ENCODE measurements around the gene ABCA3.

Gene ABCA3

GRCh38 chr16:2308089-2308962, 32.2 kb downstream of the ABCA3 start:
- no peaks in the 10 kb centered on the region for H3K9me3 ChIP-seq
- H3K27me3 ChIP-seq = no peaks in the 10 kb centered on the region
- H3K4me3 ChIP-seq = no peak overlapping the region
- DNase-seq = no peak
- H3K36me3 ChIP-seq = peaks cover 8 to 43% (median 29%) of the 10 kb centered on the region in 3 donors
- no peaks in the 10 kb centered on the region for H3K4me1 ChIP-seq
- TF ChIP-seq CTCF (IDR thresholded peaks at IDR 0.05) = no peak
- intact Hi-C loops (cut with DNase I; ENCODE audit: low total_unique reads) = no loop called here
- H3K27ac ChIP-seq = no peak overlapping the region

GRCh38 chr16:2299915-2300192, 40.7 kb downstream of the ABCA3 start:
- Histone ChIP-seq H3K4me3 (no peak overlapping the region), H3K36me3 (peaks cover 16 to 66% (median 49%) of the 10 kb centered on the region in 3 donors), H3K4me1 (no peaks in the 10 kb centered on the region), H3K9me3 (no peaks in the 10 kb centered on the region), H3K27me3 (no peaks in the 10 kb centered on the region), H3K27ac (no peak overlapping the region)
- intact Hi-C loops (cut with DNase I; ENCODE audit: low total_unique reads) = no loop called here
- DNase-seq = no peak
- TF ChIP-seq CTCF (IDR thresholded peaks at IDR 0.05) = no peak

- Histone ChIP-seq H3K27me3 (no peaks in the 10 kb centered on the region), H3K4me1 (no peaks in the 10 kb centered on the region), H3K27ac (no peak overlapping the region), H3K36me3 (peaks cover 19 to 69% (median 54%) of the 10 kb centered on the region in 3 donors), H3K4me3 (no peak overlapping the region), H3K9me3 (no peaks in the 10 kb centered on the region)
- intact Hi-C loops (cut with DNase I; ENCODE audit: low total_unique reads) = no loop called here
- TF ChIP-seq CTCF (IDR thresholded peaks at IDR 0.05) = no peak
- DNase-seq = no peak
Measured at GRCh38 chr16:2299121-2299914, 41.2 kb downstream of the ABCA3 start.

GRCh38 chr16:2298621-2299020, 41.9 kb downstream of the ABCA3 start:
- DNase-seq = no peak
- H3K36me3 ChIP-seq = peaks cover 14 to 70% (median 51%) of the 10 kb centered on the region in 3 donors
- H3K27ac ChIP-seq = no peak overlapping the region
- no peaks in the 10 kb centered on the region for H3K27me3 ChIP-seq
- no peak for TF ChIP-seq CTCF (IDR thresholded peaks at IDR 0.05)
- intact Hi-C loops (cut with DNase I; ENCODE audit: low total_unique reads) = no loop called here
- no peak overlapping the region for H3K4me3 ChIP-seq
- H3K9me3 ChIP-seq = no peaks in the 10 kb centered on the region
- H3K4me1 ChIP-seq = no peaks in the 10 kb centered on the region

GRCh38 chr16:2297506-2297860, 43.0 kb downstream of the ABCA3 start:
- DNase-seq = no peak
- TF ChIP-seq CTCF (IDR thresholded peaks at IDR 0.05) = no peak
- no peaks in the 10 kb centered on the region for H3K9me3 ChIP-seq
- H3K27ac ChIP-seq = no peak overlapping the region
- peaks cover 11 to 77% (median 49%) of the 10 kb centered on the region in 3 donors for H3K36me3 ChIP-seq
- intact Hi-C loops (cut with DNase I; ENCODE audit: low total_unique reads) = no loop called here
- H3K27me3 ChIP-seq = no peaks in the 10 kb centered on the region
- no peak overlapping the region for H3K4me3 ChIP-seq
- no peaks in the 10 kb centered on the region for H3K4me1 ChIP-seq

All from tibial artery (tissue), 4 donors.